IMR-90 (cell line): ENCODE results near the gene WNT7B. TPM values are rescaled to one million over a fixed set of nuclear protein-coding genes. Genes with fewer than 3 reads are reported as not detected.
A peak's percentile ranks its signal among the peaks of the same experiment; 100 is the strongest.

Source experiments
- ATAC-seq: fragments of 200-7000 bp; cut with Tn5 transposase; 2 replicates; pipeline ENCODE4 v1.9.1; 2020; ENCODE audit warnings: low read depth, mild to moderate bottlenecking, moderate library complexity
- BruUV-seq: library from RNA; stranded (reverse); fragments of 400-500 nt; replicated peaks from 2 replicates; lab custom pipeline; 2021; lab: Mats Ljungman, UMichigan
- CTCF ChIA-PET: fragments of 300-600 bp; formaldehyde crosslinking; extraction: SDS; loops from one replicate; lab custom pipeline; 2021; ENCODE audit warnings: antibody characterized with exemption; lab: Yijun Ruan, JAX
- POLR2A ChIA-PET: fragments of 300-600 bp; sonication (Branson Sonifier 250); formaldehyde crosslinking; loops from one replicate; lab custom pipeline; 2022; ENCODE audit warnings: antibody characterized with exemption; ENCODE audit not compliant: unreplicated experiment; lab: Charles Lee
- DNase-seq: peaks from one replicate; pipeline ENCODE4 v3.0.0; 2013
- H2AFZ ChIP-seq: replicated peaks from 2 replicates; pipeline ENCODE3; 2013; ENCODE audit warnings: low read length, mild to moderate bottlenecking; ENCODE audit not compliant: poor library complexity
- H2AK5ac ChIP-seq: 2 replicates; pipeline ENCODE4 v1.6.1; 2013; ENCODE audit warnings: low read depth, low read length, inconsistent platforms
- H2AK9ac ChIP-seq: replicated peaks from 2 replicates; pipeline ENCODE3; 2013; ENCODE audit warnings: mild to moderate bottlenecking, low read depth, low read length, moderate library complexity; ENCODE audit not compliant: poor library complexity
- H2BK120ac ChIP-seq: 2 replicates; pipeline ENCODE4 v1.6.1; 2013; ENCODE audit warnings: low read depth, low read length, inconsistent platforms
- H2BK15ac ChIP-seq: 3 replicates; pipeline ENCODE4 v1.6.1; 2013; ENCODE audit warnings: low read depth, low read length, inconsistent platforms
- H2BK20ac ChIP-seq: 2 replicates; pipeline ENCODE4 v1.6.1; 2013; ENCODE audit warnings: low read depth, mild to moderate bottlenecking, inconsistent platforms, low read length, moderate library complexity
- H2BK5ac ChIP-seq: 2 replicates; pipeline ENCODE4 v1.6.1; 2013; ENCODE audit warnings: mild to moderate bottlenecking, low read depth, low read length, inconsistent platforms; ENCODE audit not compliant: poor library complexity, severe bottlenecking
- H3K14ac ChIP-seq: replicated peaks from 2 replicates; pipeline ENCODE4 v1.6.1; 2013; ENCODE audit warnings: low read depth, low read length, inconsistent platforms
- H3K18ac ChIP-seq: 2 replicates; pipeline ENCODE4 v1.6.1; 2013; ENCODE audit warnings: low read depth, low read length, control low read depth
- H3K23ac ChIP-seq: 2 replicates; pipeline ENCODE4 v1.6.1; 2013; ENCODE audit warnings: low read depth, low read length, inconsistent platforms
- H3K27ac ChIP-seq: 2 replicates; pipeline ENCODE4 v1.5.1; 2013; ENCODE audit warnings: mild to moderate bottlenecking, control low read depth, low read length; ENCODE audit not compliant: insufficient read depth
- H3K27me3 ChIP-seq: 2 replicates; pipeline ENCODE4 v1.6.1; 2013; ENCODE audit warnings: low read length; ENCODE audit not compliant: control insufficient read depth, insufficient read depth
- H3K36me3 ChIP-seq: 2 replicates; pipeline ENCODE4 v1.6.1; 2013; ENCODE audit warnings: low read length, mixed read lengths; ENCODE audit not compliant: control insufficient read depth, insufficient read depth
- H3K4ac ChIP-seq: 2 replicates; pipeline ENCODE4 v1.6.1; 2013; ENCODE audit warnings: low read depth, low read length, inconsistent platforms
- H3K4me1 ChIP-seq: 2 replicates; pipeline ENCODE4 v1.6.1; 2013; ENCODE audit warnings: low read length, mixed read lengths; ENCODE audit not compliant: control insufficient read depth, insufficient read depth
- H3K4me2 ChIP-seq: 2 replicates; pipeline ENCODE4 v1.6.1; 2013; ENCODE audit warnings: low read depth, mild to moderate bottlenecking, control low read depth, low read length, moderate library complexity
- H3K4me3 ChIP-seq: 2 replicates; pipeline ENCODE4 v1.5.1; 2013; ENCODE audit warnings: low read depth, mild to moderate bottlenecking, control low read depth, low read length, moderate library complexity; ENCODE audit not compliant: insufficient read depth
- H3K56ac ChIP-seq: 2 replicates; pipeline ENCODE4 v1.6.1; 2013; ENCODE audit warnings: low read length, inconsistent platforms; ENCODE audit not compliant: insufficient read depth; ENCODE audit errors: extremely low read depth
- H3K79me1 ChIP-seq, 2 experiments: 2 replicates each; pipeline ENCODE4 v1.6.1; 2013; ENCODE audit warnings: low read length in 2 of 2, inconsistent platforms in 1 of 2, low read depth in 1 of 2
- H3K9ac ChIP-seq: 2 replicates; pipeline ENCODE4 v1.6.1; 2013; ENCODE audit warnings: low read depth, low read length, control low read depth
- H3K9me1 ChIP-seq: 2 replicates; pipeline ENCODE4 v1.6.1; 2013; ENCODE audit warnings: low read length, inconsistent platforms; ENCODE audit not compliant: insufficient read depth
- H3K9me3 ChIP-seq: 2 replicates; pipeline ENCODE4 v1.6.1; 2013; ENCODE audit warnings: low read length; ENCODE audit not compliant: control insufficient read depth, insufficient read depth
- H4K20me1 ChIP-seq: 2 replicates; pipeline ENCODE4 v1.6.1; 2013; ENCODE audit warnings: low read length, inconsistent platforms; ENCODE audit not compliant: insufficient read depth
- H4K5ac ChIP-seq: 2 replicates; pipeline ENCODE4 v1.6.1; 2013; ENCODE audit warnings: mild to moderate bottlenecking, low read depth, low read length, control low read depth
- H4K8ac ChIP-seq, 2 experiments: 2 replicates each; pipeline ENCODE4 v1.6.1; 2013; ENCODE audit warnings: low read depth in 2 of 2, low read length in 2 of 2, control low read depth in 1 of 2, inconsistent platforms in 1 of 2
- H4K91ac ChIP-seq: 2 replicates; pipeline ENCODE4 v1.6.1; 2013; ENCODE audit warnings: low read depth, low read length, inconsistent platforms; ENCODE audit not compliant: insufficient read depth
- CEBPB ChIP-seq: IDR thresholded peaks from 2 replicates; pipeline ENCODE4 v1.6.1; 2012; ENCODE audit warnings: low read depth, low read length, improper control_type of control experiment
- CHD1 ChIP-seq: IDR thresholded peaks from 2 replicates; pipeline ENCODE4 v1.6.1; 2012; ENCODE audit warnings: low read depth, low read length, improper control_type of control experiment
- WGBS, 2 experiments: methylation state at CpG; one replicate each; pipeline versions ENCODE4 v1.1.5 to v1.1.7; 2013; ENCODE audit warnings: missing lambda C conversion rate in 2 of 2; ENCODE audit not compliant: insufficient read length in 1 of 2; ENCODE audit errors: extremely low coverage in 2 of 2; 5-methylcytosine and 5-hydroxymethylcytosine counted together
- dilution Hi-C: fragments of 300-500 bp; cut with HindIII; formaldehyde crosslinking; loops from one replicate; pipeline ENCODE4 v1.14.3; 2018; ENCODE audit warnings: low sequenced_read_pairs; ENCODE audit not compliant: unreplicated experiment
- in situ Hi-C: fragments of 300-500 bp; cut with MboI; formaldehyde crosslinking; loops from 3 replicates; pipeline ENCODE4 v1.14.3; 2019; ENCODE audit warnings: low sequenced_read_pairs, inconsistent platforms, mixed read lengths
- intact Hi-C: fragments of 100-400 bp; cut with micrococcal nuclease; formaldehyde crosslinking; loops from 2 replicates; pipeline ENCODE4 v1.10.0; 2022
- polyA plus RNA-seq, 3 experiments: library from polyadenylated mRNA; depleted of rRNA; stranded (reverse); fragments of >200 nt; gene quantifications; 2 replicates each; pipeline ENCODE4 v1.2.3, GENCODE V29; 2012; ENCODE audit warnings: low replicate concordance in 1 of 3
- total RNA-seq: library from RNA; depleted of rRNA; stranded (reverse); fragments of >200 nt; gene quantifications from 2 replicates; pipeline ENCODE4 v1.2.3, GENCODE V29; 2012
- TF ChIP-seq, protein P1 (sequence below): conservative IDR thresholded peaks from 2 replicates; pipeline ENCODE4 v1.5.1; 2012; ENCODE audit warnings: mild to moderate bottlenecking, low read depth, low read length, improper control_type of control experiment

WNT7B gene
- total and polyA plus RNA-seq, 2 of the 4 experiments (the other 2 are of a cell fraction): under 0.01 to 0.15 TPM

DNA sequence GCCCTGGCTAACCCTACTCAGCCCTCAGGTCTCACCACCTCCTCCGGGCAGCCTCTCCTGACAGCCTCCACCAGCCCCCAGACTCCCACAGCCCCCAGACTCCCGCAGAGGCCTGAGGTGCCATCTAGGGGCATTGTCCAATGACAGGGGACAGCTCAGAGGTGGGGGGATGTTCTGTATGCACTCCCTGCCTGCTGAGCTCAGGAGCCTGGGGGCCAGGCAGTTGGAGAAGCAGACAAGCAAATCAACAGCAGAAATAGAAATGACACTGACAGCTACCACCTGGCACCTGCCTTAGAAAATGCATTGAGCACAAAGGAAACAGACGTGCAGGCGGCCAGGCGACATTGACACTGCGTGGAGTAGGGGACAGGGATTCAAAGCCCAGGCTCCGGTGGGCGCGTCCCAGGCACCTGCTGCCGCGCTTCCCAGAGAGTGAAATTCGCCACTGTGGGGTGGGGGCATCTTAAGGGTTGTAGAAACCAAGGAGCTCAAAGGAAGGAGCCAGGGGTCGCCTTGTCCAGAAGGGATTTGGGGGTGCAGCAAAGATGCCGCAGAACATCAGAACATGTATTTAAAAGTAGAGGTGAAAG lies 22.5 kb upstream of the WNT7B start:
- Histone ChIP-seq H4K5ac (no peak overlapping the region), H3K27me3 (no peaks in the 10 kb centered on the region), H3K4me1 (peaks cover 36% of the 10 kb centered on the region), H3K14ac (no peak overlapping the region), H3K36me3 (no peaks in the 10 kb centered on the region), H4K8ac (no peak overlapping the region), H3K9me1 (peaks cover 27% of the 10 kb centered on the region), H4K91ac (peak overlapping the region; percentile 41; the same call in 1 of the 2 replicates), H2AFZ (peak overlapping the region; percentile 29), H2AK5ac (peak overlapping the region; percentile 80), H3K9ac (no peak overlapping the region), H3K79me1 (peaks cover 0 to 9% of the 10 kb centered on the region in 2 experiments; a peak in 1 of 4 replicates), H2BK20ac (0 out of 2 replicates have a peak overlapping the region, but pooled peaks have one; percentile 55), H3K4ac (peak overlapping the region; percentile 98), H2BK5ac (peak overlapping the region; percentile 0), H3K23ac (no peak overlapping the region), H3K27ac (no peak overlapping the region), H2BK120ac (peak overlapping the region; percentile 99), H2BK15ac (peak overlapping the region; percentile 100; the same call in 1 of the 3 replicates), H2AK9ac (no peak overlapping the region), H3K4me2 (no peak overlapping the region), H3K56ac (no peak overlapping the region), H3K18ac (no peak overlapping the region), H3K4me3 (no peak overlapping the region), H3K9me3 (no peaks in the 10 kb centered on the region), H4K20me1 (no peaks in the 10 kb centered on the region)
- dilution Hi-C loops: no loop called here
- intact Hi-C loops: no loop called here
- TF ChIP-seq CEBPB: no peak
- no peak for TF ChIP-seq CHD1
- TF ChIP-seq, protein P1, sequence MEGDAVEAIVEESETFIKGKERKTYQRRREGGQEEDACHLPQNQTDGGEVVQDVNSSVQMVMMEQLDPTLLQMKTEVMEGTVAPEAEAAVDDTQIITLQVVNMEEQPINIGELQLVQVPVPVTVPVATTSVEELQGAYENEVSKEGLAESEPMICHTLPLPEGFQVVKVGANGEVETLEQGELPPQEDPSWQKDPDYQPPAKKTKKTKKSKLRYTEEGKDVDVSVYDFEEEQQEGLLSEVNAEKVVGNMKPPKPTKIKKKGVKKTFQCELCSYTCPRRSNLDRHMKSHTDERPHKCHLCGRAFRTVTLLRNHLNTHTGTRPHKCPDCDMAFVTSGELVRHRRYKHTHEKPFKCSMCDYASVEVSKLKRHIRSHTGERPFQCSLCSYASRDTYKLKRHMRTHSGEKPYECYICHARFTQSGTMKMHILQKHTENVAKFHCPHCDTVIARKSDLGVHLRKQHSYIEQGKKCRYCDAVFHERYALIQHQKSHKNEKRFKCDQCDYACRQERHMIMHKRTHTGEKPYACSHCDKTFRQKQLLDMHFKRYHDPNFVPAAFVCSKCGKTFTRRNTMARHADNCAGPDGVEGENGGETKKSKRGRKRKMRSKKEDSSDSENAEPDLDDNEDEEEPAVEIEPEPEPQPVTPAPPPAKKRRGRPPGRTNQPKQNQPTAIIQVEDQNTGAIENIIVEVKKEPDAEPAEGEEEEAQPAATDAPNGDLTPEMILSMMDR: no peak
- 95% methylated on average over 7 of the region's 14 CpGs; no CpG with 5 or more reads in 1 of the 2 experiments for WGBS, 2 experiments
- POLR2A ChIA-PET: no interaction called here
- CTCF ChIA-PET: no interaction called here
- no TSS peak for BruUV-seq
- DNase-seq (no peak), ATAC-seq (no peak)
- in situ Hi-C loops: no loop called here
